GM21737 (cell line): Measurements from ENCODE around the gene SCNN1B.

ENCODE experiments used
- ATAC-seq: cut with Tn5 transposase; IDR thresholded peaks from one replicate; pipeline ENCODE4 v1.9.1; 2021; ENCODE audit warnings: mild to moderate bottlenecking, moderate library complexity; ENCODE audit not compliant: unreplicated experiment

Gene SCNN1B

GRCh38 chr16:23320693-23321092, 18.6 kb downstream of the SCNN1B start:
- no peak for ATAC-seq

- no peak for ATAC-seq
Measured at GRCh38 chr16:23321206-23321875, 19.2 kb downstream of the SCNN1B start.

GRCh38 chr16:23323224-23324030, 21.3 kb downstream of the SCNN1B start:
- ATAC-seq, result no peak

GRCh38 chr16:23324727-23325126, 22.6 kb downstream of the SCNN1B start:
- no peak for ATAC-seq

GRCh38 chr16:23327836-23328235, 25.7 kb downstream of the SCNN1B start:
- no peak for ATAC-seq

- ATAC-seq, result no peak
Measured at GRCh38 chr16:23330161-23330560, 28.1 kb downstream of the SCNN1B start.

- ATAC-seq, result no peak
Measured at GRCh38 chr16:23330583-23331249, 28.6 kb downstream of the SCNN1B start.

- ATAC-seq, result no peak
Measured at GRCh38 chr16:23333034-23333579, 31.0 kb downstream of the SCNN1B start.

GRCh38 chr16:23333831-23334456, 31.8 kb downstream of the SCNN1B start:
- ATAC-seq, result no peak

- ATAC-seq, result peak; percentile 35
Measured at GRCh38 chr16:23334457-23334853, 32.4 kb downstream of the SCNN1B start.

- no peak for ATAC-seq
Measured at GRCh38 chr16:23334950-23335349, 32.8 kb downstream of the SCNN1B start.

- ATAC-seq, result no peak
Measured at GRCh38 chr16:23337836-23338550, 35.9 kb downstream of the SCNN1B start.

- ATAC-seq, result no peak
Measured at GRCh38 chr16:23339787-23340186, 37.7 kb downstream of the SCNN1B start.

- no peak for ATAC-seq
Measured at GRCh38 chr16:23342083-23342640, 40.1 kb downstream of the SCNN1B start.

- ATAC-seq, result no peak
Measured at GRCh38 chr16:23343643-23344612, 41.8 kb downstream of the SCNN1B start.

GRCh38 chr16:23345237-23345636, 43.1 kb downstream of the SCNN1B start:
- ATAC-seq, result no peak

- no peak for ATAC-seq
Measured at GRCh38 chr16:23348579-23349469, 46.7 kb downstream of the SCNN1B start.

GRCh38 chr16:23351360-23351759, 49.3 kb downstream of the SCNN1B start:
- ATAC-seq, result no peak
